OCI-LY7 (cell line): ENCODE results near the gene IGDCC3. TPM values are rescaled to one million over a fixed set of nuclear protein-coding genes. Genes with fewer than 3 reads are reported as not detected.

ENCODE experiments used
- BruUV-seq: library from RNA; stranded (reverse); fragments of 400-500 nt; replicated peaks from 2 replicates; lab custom pipeline; 2021; lab: Mats Ljungman, UMichigan
- CTCF ChIA-PET: fragments of 300-600 bp; sonication (Branson Sonifier 250); formaldehyde crosslinking; loops from one replicate; lab custom pipeline; 2022; ENCODE audit warnings: antibody characterized with exemption; ENCODE audit not compliant: unreplicated experiment; lab: Charles Lee
- POLR2A ChIA-PET: fragments of 300-600 bp; sonication (Branson Sonifier 250); formaldehyde crosslinking; loops from one replicate; lab custom pipeline; 2022; ENCODE audit warnings: antibody characterized with exemption; lab: Charles Lee
- DNase-seq: peaks from one replicate; pipeline ENCODE4 v3.0.0-alpha.2; 2015; ENCODE audit warnings: low spot score
- H2AFZ ChIP-seq: fragments of 200-600 bp; sonication (generic), shearing (Covaris generic); 2 replicates; pipeline ENCODE4 v1.6.1; 2014; ENCODE audit warnings: mild to moderate bottlenecking, antibody characterized with exemption, low read length, moderate library complexity
- H3K27ac ChIP-seq: fragments of 200-600 bp; sonication (generic); 2 replicates; pipeline ENCODE4 v1.5.1; 2014; ENCODE audit warnings: mixed run types, low read depth, mild to moderate bottlenecking, moderate library complexity, low read length, inconsistent platforms; ENCODE audit not compliant: poor library complexity, severe bottlenecking
- H3K36me3 ChIP-seq: fragments of 200-600 bp; sonication (generic); 2 replicates; pipeline ENCODE4 v1.6.1; 2014; ENCODE audit warnings: mild to moderate bottlenecking, antibody characterized with exemption, low read length, moderate library complexity, mixed read lengths; ENCODE audit not compliant: insufficient read depth
- H3K4me1 ChIP-seq: fragments of 200-600 bp; sonication (generic); 2 replicates; pipeline ENCODE4 v1.5.1; 2014; ENCODE audit warnings: mild to moderate bottlenecking, low read length; ENCODE audit not compliant: insufficient read depth, poor library complexity, severe bottlenecking
- H3K4me2 ChIP-seq: fragments of 200-600 bp; sonication (generic); 2 replicates; pipeline ENCODE4 v1.6.1; 2014; ENCODE audit warnings: mild to moderate bottlenecking, low read length
- H3K4me3 ChIP-seq: fragments of 200-600 bp; sonication (generic); 2 replicates; pipeline ENCODE4 v1.5.1; 2014; ENCODE audit warnings: mild to moderate bottlenecking, low read depth, low read length; ENCODE audit not compliant: poor library complexity, severe bottlenecking
- H3K79me2 ChIP-seq: fragments of 200-600 bp; sonication (generic); 2 replicates; pipeline ENCODE4 v1.6.1; 2016; ENCODE audit warnings: low read depth, mild to moderate bottlenecking, low read length, moderate library complexity, mixed read lengths; ENCODE audit not compliant: insufficient read depth
- H3K9me2 ChIP-seq: fragments of 200-600 bp; sonication (generic); 2 replicates; pipeline ENCODE4 v1.6.1; 2016; ENCODE audit warnings: mild to moderate bottlenecking, low read length, mixed read lengths; ENCODE audit not compliant: insufficient read depth
- H3K9me3 ChIP-seq: fragments of 200-600 bp; sonication (generic); 2 replicates; pipeline ENCODE4 v1.6.1; 2014; ENCODE audit warnings: mild to moderate bottlenecking, mixed run types, low read length, mixed read lengths
- H4K20me1 ChIP-seq: fragments of 200-600 bp; sonication (generic); 2 replicates; pipeline ENCODE4 v1.6.1; 2014; ENCODE audit warnings: mild to moderate bottlenecking, antibody characterized with exemption, low read length, moderate library complexity, mixed read lengths; ENCODE audit not compliant: insufficient read depth
- CTCF ChIP-seq: fragments of 200-600 bp; sonication (generic); conservative IDR thresholded peaks from 2 replicates; pipeline ENCODE4 v1.5.1; 2014; ENCODE audit warnings: mild to moderate bottlenecking, antibody characterized with exemption, low read length, moderate library complexity, mixed read lengths
- EZH2phosphoT487 ChIP-seq: fragments of 200-600 bp; sonication (generic); IDR thresholded peaks from 2 replicates; pipeline ENCODE4 v1.6.1; 2018; ENCODE audit warnings: low read depth, borderline replicate concordance, mild to moderate bottlenecking, mixed run types, antibody characterized with exemption, low read length, moderate library complexity, mixed read lengths
- intact Hi-C: fragments of 100-400 bp; cut with micrococcal nuclease; formaldehyde crosslinking; loops from one replicate; pipeline ENCODE4 v1.10.0; 2022; ENCODE audit not compliant: unreplicated experiment
- total RNA-seq, 2 experiments: library from RNA; depleted of rRNA in 1 of 2; stranded (reverse); fragments of >200 nt in 1 of 2; shearing (Covaris generic) in 1 of 2; gene quantifications; 2 replicates each; pipeline ENCODE4 v1.2.3, GENCODE V29; 2014 to 2022

The IGDCC3 gene
- total RNA-seq, 2 experiments from 2014 or later, result not detected

- Histone ChIP-seq H2AFZ (no peak overlapping the region), H4K20me1 (no peaks in the 10 kb centered on the region), H3K4me2 (no peak overlapping the region), H3K4me1 (no peaks in the 10 kb centered on the region), H3K4me3 (no peak overlapping the region), H3K27ac (no peak overlapping the region), H3K79me2 (no peaks in the 10 kb centered on the region), H3K36me3 (no peaks in the 10 kb centered on the region), H3K9me2 (no peaks in the 10 kb centered on the region), H3K9me3 (no peaks in the 10 kb centered on the region)
- no TSS peak for BruUV-seq
- CTCF ChIA-PET, result no interaction called here
- POLR2A ChIA-PET, result interaction anchor here (0.7 kb wide), 1 partner anchor 227 kb away, joined by 10 read pairs; no protein-coding TSS in a partner anchor
- intact Hi-C loops, result no loop called here
- TF ChIP-seq EZH2phosphoT487 (no peak), CTCF (no peak)
- no peak for DNase-seq
Observed at GRCh38 chr15:65368302-65369211, 9.2 kb downstream of the IGDCC3 start.

- H3K27ac ChIP-seq, result no peak overlapping the region
- no peaks in the 10 kb centered on the region for H3K36me3 ChIP-seq
- no peak for TF ChIP-seq EZH2phosphoT487
- no peak for TF ChIP-seq CTCF
- DNase-seq, result no peak
- POLR2A ChIA-PET, result interaction anchor here (0.6 to 0.7 kb wide), 3 partner anchors 152 to 249 kb away, joined by 3 to 4 read pairs (median 3); no protein-coding TSS in a partner anchor
- intact Hi-C loops, result no loop called here
- no peaks in the 10 kb centered on the region for H3K4me1 ChIP-seq
- CTCF ChIA-PET, result interaction anchor here (0.6 to 0.7 kb wide), 2 partner anchors 20 to 49 kb away, joined by 3 to 4 read pairs; no protein-coding TSS in a partner anchor
- no peaks in the 10 kb centered on the region for H3K79me2 ChIP-seq
- H2AFZ ChIP-seq, result no peak overlapping the region
- H3K4me2 ChIP-seq, result no peak overlapping the region
- H4K20me1 ChIP-seq, result no peaks in the 10 kb centered on the region
- no peaks in the 10 kb centered on the region for H3K9me3 ChIP-seq
- no peak overlapping the region for H3K4me3 ChIP-seq
- BruUV-seq, result no TSS peak
- no peaks in the 10 kb centered on the region for H3K9me2 ChIP-seq
Observed at GRCh38 chr15:65366122-65366892, 11.5 kb downstream of the IGDCC3 start.
